Measurements from ENCODE around the gene CBX6.
"Not testable (repeated sequence)": the region's sequence is repeated elsewhere in the genome, so short reads cannot be mapped to it uniquely, and the experiment has no call there.

Gene CBX6

DNA sequence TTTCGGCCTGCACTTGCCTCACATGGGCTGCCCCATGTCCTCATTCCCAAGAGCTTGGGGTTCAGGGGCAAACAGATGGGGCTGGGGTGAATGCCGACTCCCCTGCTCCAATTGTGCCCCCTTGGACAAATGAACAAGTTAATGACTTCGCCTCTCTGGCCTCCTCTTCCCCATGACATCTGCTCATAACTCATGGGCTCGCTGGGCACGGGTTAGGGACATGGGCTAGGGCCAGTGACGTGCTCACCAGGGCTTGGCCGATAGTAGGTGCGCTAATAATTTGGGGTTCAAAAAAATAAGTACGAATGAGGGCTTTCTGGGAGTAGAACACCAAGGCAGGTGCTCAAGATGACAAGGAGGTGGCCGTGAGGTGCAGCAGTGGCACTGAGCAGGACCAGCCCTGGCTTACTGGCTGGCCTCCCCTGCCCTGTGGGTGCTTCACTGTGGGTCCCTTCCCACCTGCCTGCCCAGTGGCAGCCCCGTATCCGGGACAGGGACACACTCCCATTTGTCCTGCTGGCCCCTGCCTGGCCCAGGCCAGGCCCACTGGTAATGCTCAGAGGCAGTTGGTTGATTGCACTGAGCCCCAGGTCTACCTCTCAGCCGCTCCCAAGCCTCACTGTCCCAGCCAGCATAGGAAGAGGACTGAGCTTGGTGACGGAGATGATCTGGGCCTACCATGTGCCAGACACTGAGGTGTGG lies 12.3 kb downstream of the CBX6 start:
- no peak for DNase-seq

- no peak for DNase-seq
Observed at GRCh38 chr22:38858492-38858891, 13.5 kb downstream of the CBX6 start.

GRCh38 chr22:38854476-38854875 lies 17.5 kb downstream of the CBX6 start:
- not testable (repeated sequence) for DNase-seq

GRCh38 chr22:38853883-38854282 lies 18.1 kb downstream of the CBX6 start:
- DNase-seq = not testable (repeated sequence)

- DNase-seq = no peak
Observed at GRCh38 chr22:38853196-38853651, 18.8 kb downstream of the CBX6 start.

DNA sequence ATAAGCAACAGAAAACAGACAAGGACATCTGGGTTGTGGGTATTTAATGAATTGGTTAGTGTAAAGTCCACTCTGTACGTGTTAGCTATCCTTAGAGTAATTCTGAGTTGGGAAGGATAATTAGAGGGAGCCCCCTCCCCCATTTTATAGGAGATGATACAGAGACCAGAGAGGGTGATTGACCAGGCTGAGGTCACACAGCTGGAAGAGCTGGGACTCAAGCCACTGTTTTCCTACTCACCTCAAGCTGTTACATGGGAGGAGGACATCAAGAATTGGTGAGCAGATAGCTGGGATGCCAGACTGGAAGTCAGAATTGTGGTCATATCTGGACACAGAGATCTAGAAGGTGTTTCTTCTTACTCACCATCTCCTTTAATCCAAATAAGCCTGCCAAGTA lies 19.5 kb downstream of the CBX6 start:
- DNase-seq = no peak

DNA sequence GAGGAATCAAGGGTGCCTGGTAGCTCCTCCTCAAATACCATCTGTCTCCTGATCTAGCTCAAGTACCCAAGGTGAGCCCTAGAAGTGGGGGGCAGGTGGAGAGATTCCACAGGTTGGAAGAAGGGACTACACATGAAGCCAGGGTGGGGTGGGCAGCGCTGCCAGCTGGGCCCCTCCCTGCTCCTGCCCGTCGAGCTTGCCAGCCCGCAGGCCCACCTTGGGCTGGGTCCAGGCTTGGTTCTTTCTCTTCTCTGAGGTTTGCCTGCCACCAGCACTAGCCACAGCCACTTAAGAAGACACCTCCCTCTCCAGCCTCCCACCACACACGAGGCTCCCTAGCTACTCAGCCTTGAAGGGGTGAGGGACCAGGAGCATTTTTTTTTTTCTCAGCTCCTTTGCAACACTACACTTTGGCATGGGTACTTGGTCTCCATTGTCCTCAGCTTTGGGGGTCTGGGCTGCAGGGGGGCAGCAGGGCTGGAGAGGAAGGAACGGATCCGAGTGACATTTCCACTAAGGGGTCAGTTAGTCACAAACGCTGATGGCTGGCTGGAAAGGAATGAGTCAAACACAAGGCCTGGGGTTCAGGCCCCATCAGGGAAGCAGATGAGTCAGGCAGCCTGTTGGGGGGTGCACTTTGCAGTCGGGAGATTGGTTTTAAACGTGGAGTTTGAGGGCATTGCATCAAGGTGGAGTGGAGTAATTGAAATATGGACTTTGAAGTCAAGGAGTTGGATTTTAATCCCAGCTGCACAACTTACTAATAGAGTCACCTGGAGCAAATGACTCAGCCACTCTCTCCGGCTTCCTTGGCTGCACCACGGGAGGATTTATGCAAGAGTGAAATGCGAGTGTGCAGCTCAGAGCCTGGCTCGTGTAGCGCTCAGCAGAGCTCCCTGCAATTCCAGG lies 20.8 kb downstream of the CBX6 start:
- DNase-seq = no peak

GRCh38 chr22:38850399-38850798 lies 21.6 kb downstream of the CBX6 start:
- no peak for DNase-seq

GRCh38 chr22:38849811-38850210 lies 22.2 kb downstream of the CBX6 start:
- DNase-seq = no peak

DNA sequence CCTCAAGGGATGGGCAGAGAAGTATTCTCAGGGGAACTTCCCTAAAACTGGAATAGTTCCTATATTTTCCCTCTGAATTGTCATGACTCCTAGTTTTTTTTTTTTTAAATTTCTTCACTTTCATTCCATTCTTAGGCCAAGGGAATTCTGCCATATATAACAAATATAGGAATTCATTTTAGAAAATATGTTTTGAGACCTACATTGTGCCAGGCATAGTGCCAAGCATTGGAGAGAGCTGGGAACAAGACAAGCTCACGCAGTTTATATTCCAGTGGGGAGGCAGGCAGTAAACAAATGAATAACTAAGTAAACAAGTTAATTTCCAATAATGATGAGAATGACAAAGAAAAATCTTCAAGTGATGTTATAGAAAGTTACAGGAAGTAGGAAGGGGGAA lies 25.6 kb downstream of the CBX6 start:
- no peak for DNase-seq

GRCh38 chr22:38845004-38845740 lies 26.8 kb downstream of the CBX6 start:
- no peak for DNase-seq

DNA sequence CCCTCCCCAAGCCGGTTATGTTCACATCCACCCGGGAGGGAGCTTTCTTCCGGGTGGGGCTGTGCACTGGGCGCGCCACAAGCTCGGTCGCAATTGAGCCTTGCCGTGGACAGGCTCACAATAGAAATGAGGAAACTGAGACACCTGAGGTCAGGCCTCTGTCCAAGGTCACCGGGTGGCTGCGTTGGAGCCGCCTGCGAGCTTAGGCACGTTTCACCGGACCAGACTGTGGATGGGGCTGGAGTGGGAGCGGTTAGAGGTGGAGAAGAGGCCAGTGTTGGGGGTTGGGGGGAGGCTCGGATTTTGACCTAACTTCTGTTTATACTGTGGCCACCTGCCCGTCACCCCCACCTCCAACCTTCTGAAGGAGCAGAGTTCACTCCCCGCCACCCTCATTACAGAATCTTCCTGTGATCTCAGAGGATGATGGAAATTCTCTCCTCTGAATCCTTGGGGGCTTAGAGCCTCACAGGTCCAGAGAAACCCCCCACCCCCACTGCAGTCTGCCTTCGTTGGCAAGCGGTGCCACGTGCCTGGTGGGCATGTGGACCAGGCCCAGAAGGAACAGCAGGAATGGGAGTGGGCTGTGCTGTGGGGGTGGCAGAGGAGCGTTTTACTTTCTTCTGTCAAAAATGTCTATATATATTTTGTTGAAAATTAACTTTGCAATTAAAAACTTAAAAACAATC lies 27.6 kb downstream of the CBX6 start:
- no peak for DNase-seq

- DNase-seq = peak; percentile 4
Observed at GRCh38 chr22:38843657-38844314, 28.2 kb downstream of the CBX6 start, which contains the start of gene NPTXR. Gene NPTXR, minus strand, starts transcription at chr22:38844028.

- DNase-seq = peak; percentile 14
Observed at GRCh38 chr22:38843201-38843656, 28.8 kb downstream of the CBX6 start.

GRCh38 chr22:38842512-38843200 lies 29.4 kb downstream of the CBX6 start:
- DNase-seq = no peak

- no peak for DNase-seq
Observed at GRCh38 chr22:38841635-38842034, 30.4 kb downstream of the CBX6 start.

GRCh38 chr22:38841211-38841610 lies 30.8 kb downstream of the CBX6 start:
- DNase-seq = peak; percentile 20

DNA sequence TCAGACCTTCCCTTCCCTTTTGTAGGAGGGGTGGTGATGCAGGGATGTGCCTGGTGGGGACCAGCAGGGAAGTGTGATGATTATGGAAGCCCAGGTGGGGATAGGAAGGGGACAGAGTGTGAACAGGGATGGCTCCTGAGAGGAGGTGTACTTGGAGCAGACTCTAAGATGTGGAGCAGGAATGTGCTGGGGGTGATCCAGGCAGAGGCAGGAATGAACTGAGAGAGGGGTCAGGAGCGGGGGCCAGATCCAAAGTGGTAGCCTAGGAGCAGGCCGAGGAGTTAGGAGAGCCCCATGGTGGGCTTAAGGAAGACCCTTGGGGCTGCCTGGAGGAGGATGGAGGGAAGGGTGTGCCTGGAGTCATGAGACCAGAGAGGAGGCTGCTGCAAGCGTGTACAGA lies 31.9 kb downstream of the CBX6 start:
- DNase-seq = no peak

DNA sequence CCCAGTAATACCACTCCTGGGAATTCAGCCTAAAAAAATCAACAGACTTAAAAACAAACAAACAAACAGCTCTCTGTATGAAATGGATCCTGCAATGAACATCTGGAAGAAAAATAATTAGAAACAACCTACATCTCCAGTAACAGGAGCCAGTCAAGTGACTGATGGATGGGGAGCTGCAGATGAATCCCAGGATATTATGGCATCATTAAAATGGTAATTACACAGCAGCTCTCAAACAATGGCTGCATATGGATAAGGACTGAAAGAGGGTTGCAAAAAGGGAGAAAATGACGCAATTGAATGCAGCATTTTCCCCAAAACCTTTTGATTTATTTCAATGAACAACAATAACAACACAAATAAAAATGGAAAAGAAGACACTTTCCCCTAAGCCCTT lies 32.3 kb downstream of the CBX6 start:
- no peak for DNase-seq

DNA sequence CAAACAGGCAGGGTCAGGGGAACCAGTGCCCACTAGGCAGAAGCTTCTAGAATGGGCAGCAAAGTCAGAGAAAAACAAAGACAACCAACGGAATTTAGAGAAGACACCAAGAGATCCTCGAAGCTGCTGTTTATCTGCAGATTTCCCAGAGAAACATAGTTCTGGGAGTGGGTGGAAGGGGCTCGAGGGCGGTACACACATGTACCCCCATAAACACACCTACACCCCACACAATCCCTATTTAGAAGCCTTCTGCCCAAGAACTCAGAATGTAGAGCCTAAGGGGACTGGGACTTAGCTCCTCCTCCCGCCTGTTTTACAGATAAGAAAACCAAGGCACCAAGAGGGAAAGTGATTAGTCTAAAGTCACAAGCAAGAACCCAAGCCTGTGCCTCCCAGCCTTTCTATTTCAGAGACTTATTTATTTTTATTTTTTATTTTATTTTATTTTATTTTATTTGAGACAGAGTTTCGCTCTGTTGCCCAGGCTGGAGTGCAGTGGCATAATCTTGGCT lies 34.5 kb downstream of the CBX6 start:
- no peak for DNase-seq

DNA sequence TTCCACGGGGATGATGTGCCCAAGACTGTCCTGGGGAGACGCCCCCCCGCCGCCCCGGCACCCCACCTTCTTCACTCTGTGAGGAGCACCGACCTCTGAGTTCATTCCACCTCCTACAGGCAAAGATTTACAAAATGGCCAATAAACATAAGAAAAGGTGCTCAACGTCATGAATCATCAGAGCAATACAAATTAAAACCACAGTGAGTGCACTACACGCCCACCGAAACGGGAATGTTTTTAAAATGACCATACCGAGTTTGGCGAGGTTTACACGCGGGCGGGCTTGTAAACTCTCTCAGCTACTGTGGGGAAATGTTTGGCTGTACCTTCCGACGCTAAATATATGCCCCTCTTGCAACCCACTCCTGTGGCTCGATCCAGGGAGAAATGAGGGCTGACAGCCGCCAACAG lies 36.1 kb downstream of the CBX6 start:
- no peak for DNase-seq

Measured in DMS79 treated with DMSO at 0.1 percent for 48 hours (cell line).